ENCODE measurements around the gene MS4A13.

Gene MS4A13

GRCh38 chr11:60512651-60513225 is 2.5 kb upstream of the MS4A13 start:
- TF ChIP-seq REST (IDR thresholded peaks at IDR 0.05; ENCODE audit: insufficient read depth in 1 of 2, low read depth in 2 of 2, low read length in 2 of 2), result no peak
- no peak for TF ChIP-seq POLR2AphosphoS5 (IDR thresholded peaks at IDR 0.05; ENCODE audit: low read depth, low read length)
- no peak for TF ChIP-seq FOXP2 (optimal IDR thresholded peaks at IDR 0.05; ENCODE audit: borderline replicate concordance, extremely low read depth, extremely low read length, insufficient read depth)
- TF ChIP-seq SIN3A (IDR thresholded peaks at IDR 0.05; ENCODE audit: borderline replicate concordance, insufficient read depth, low read length), result no peak
- TF ChIP-seq TAF1 (IDR thresholded peaks at IDR 0.05; ENCODE audit: borderline replicate concordance, insufficient read depth, low read length), result no peak

GRCh38 chr11:60513496-60514460 is 1.4 kb upstream of the MS4A13 start:
- TF ChIP-seq FOXP2 (optimal IDR thresholded peaks at IDR 0.05; ENCODE audit: borderline replicate concordance, extremely low read depth, extremely low read length, insufficient read depth) (no peak), SIN3A (IDR thresholded peaks at IDR 0.05; ENCODE audit: borderline replicate concordance, insufficient read depth, low read length) (no peak), TAF1 (IDR thresholded peaks at IDR 0.05; ENCODE audit: borderline replicate concordance, insufficient read depth, low read length) (no peak), POLR2AphosphoS5 (IDR thresholded peaks at IDR 0.05; ENCODE audit: low read depth, low read length) (no peak), REST (IDR thresholded peaks at IDR 0.05; ENCODE audit: insufficient read depth in 1 of 2, low read depth in 2 of 2, low read length in 2 of 2) (no peak)

- TF ChIP-seq TAF1 (IDR thresholded peaks at IDR 0.05; ENCODE audit: borderline replicate concordance, insufficient read depth, low read length) (no peak), SIN3A (IDR thresholded peaks at IDR 0.05; ENCODE audit: borderline replicate concordance, insufficient read depth, low read length) (no peak), FOXP2 (optimal IDR thresholded peaks at IDR 0.05; ENCODE audit: borderline replicate concordance, extremely low read depth, extremely low read length, insufficient read depth) (no peak), REST (IDR thresholded peaks at IDR 0.05; ENCODE audit: insufficient read depth in 1 of 2, low read depth in 2 of 2, low read length in 2 of 2) (no peak)
Measured at GRCh38 chr11:60528465-60528864, 13.3 kb downstream of the MS4A13 start.

GRCh38 chr11:60528934-60529333 is 13.7 kb downstream of the MS4A13 start:
- TF ChIP-seq POLR2AphosphoS5 (IDR thresholded peaks at IDR 0.05; ENCODE audit: low read depth, low read length) (no peak), SIN3A (IDR thresholded peaks at IDR 0.05; ENCODE audit: borderline replicate concordance, insufficient read depth, low read length) (no peak), TAF1 (IDR thresholded peaks at IDR 0.05; ENCODE audit: borderline replicate concordance, insufficient read depth, low read length) (no peak), REST (IDR thresholded peaks at IDR 0.05; ENCODE audit: insufficient read depth in 1 of 2, low read depth in 2 of 2, low read length in 2 of 2) (no peak), FOXP2 (optimal IDR thresholded peaks at IDR 0.05; ENCODE audit: borderline replicate concordance, extremely low read depth, extremely low read length, insufficient read depth) (no peak)

All from PFSK-1 (cell line).